ENCODE data around the gene SMPD1.
"Not testable (repeated sequence)": the region's sequence is repeated elsewhere in the genome, so short reads cannot be mapped to it uniquely, and the experiment has no call there.

Gene SMPD1

GRCh38 chr11:6362873-6363678 lies 27.2 kb upstream of the SMPD1 start:
- H3K4me3 Mint-ChIP-seq = no peak overlapping the region
- H3K9me3 Mint-ChIP-seq = no peaks in the 10 kb centered on the region
- H3K27ac Mint-ChIP-seq (ENCODE audit: low read depth) = no peak overlapping the region
- no peaks in the 10 kb centered on the region for H3K4me1 Mint-ChIP-seq
- DNase-seq (ENCODE audit: low spot score in 2 of 2) (peak; percentile 34 to 41), ATAC-seq (replicated peaks; ENCODE audit: extremely low read depth, poor library complexity, severe bottlenecking) (peak; percentile 79)
- H3K36me3 Mint-ChIP-seq (ENCODE audit: insufficient read depth) = no peaks in the 10 kb centered on the region
- no peaks in the 10 kb centered on the region for H3K27me3 Mint-ChIP-seq

GRCh38 chr11:6365659-6366058 lies 24.6 kb upstream of the SMPD1 start:
- Mint-ChIP-seq H3K27ac (ENCODE audit: low read depth) (no peak overlapping the region), H3K36me3 (ENCODE audit: insufficient read depth) (no peaks in the 10 kb centered on the region), H3K27me3 (no peaks in the 10 kb centered on the region), H3K4me3 (no peak overlapping the region), H3K9me3 (no peaks in the 10 kb centered on the region), H3K4me1 (no peaks in the 10 kb centered on the region)
- DNase-seq (ENCODE audit: low spot score in 2 of 2) (no peak), ATAC-seq (replicated peaks; ENCODE audit: extremely low read depth, poor library complexity, severe bottlenecking) (no peak)

- no peak for ATAC-seq (replicated peaks; ENCODE audit: extremely low read depth, poor library complexity, severe bottlenecking)
- no peak overlapping the region for H3K4me3 Mint-ChIP-seq
- DNase-seq (ENCODE audit: low spot score in 2 of 2) = no peak
- no peaks in the 10 kb centered on the region for H3K36me3 Mint-ChIP-seq (ENCODE audit: insufficient read depth)
- no peaks in the 10 kb centered on the region for H3K4me1 Mint-ChIP-seq
- no peaks in the 10 kb centered on the region for H3K27me3 Mint-ChIP-seq
- H3K27ac Mint-ChIP-seq (ENCODE audit: low read depth) = no peak overlapping the region
- H3K9me3 Mint-ChIP-seq = no peaks in the 10 kb centered on the region
Observed at GRCh38 chr11:6371825-6372224, 18.4 kb upstream of the SMPD1 start.

GRCh38 chr11:6377902-6378639 lies 12.2 kb upstream of the SMPD1 start:
- Mint-ChIP-seq H3K4me3 (no peak overlapping the region), H3K27me3 (no peaks in the 10 kb centered on the region), H3K36me3 (ENCODE audit: insufficient read depth) (no peaks in the 10 kb centered on the region), H3K9me3 (no peaks in the 10 kb centered on the region), H3K27ac (ENCODE audit: low read depth) (no peak overlapping the region), H3K4me1 (no peaks in the 10 kb centered on the region)
- ATAC-seq (replicated peaks; ENCODE audit: extremely low read depth, poor library complexity, severe bottlenecking) (no peak), DNase-seq (ENCODE audit: low spot score in 2 of 2) (no peak)

- Mint-ChIP-seq H3K36me3 (ENCODE audit: insufficient read depth) (no peaks in the 10 kb centered on the region), H3K4me3 (no peak overlapping the region)
Observed at GRCh38 chr11:6378640-6378989, 11.7 kb upstream of the SMPD1 start.

GRCh38 chr11:6385046-6385777 lies 5.1 kb upstream of the SMPD1 start:
- DNase-seq (ENCODE audit: low spot score in 2 of 2) (no peak), ATAC-seq (replicated peaks; ENCODE audit: extremely low read depth, poor library complexity, severe bottlenecking) (no peak)
- no peaks in the 10 kb centered on the region for H3K9me3 Mint-ChIP-seq
- peaks cover 18% of the 10 kb centered on the region for H3K4me1 Mint-ChIP-seq
- peaks cover 10% of the 10 kb centered on the region for H3K36me3 Mint-ChIP-seq (ENCODE audit: insufficient read depth)
- H3K27ac Mint-ChIP-seq (ENCODE audit: low read depth) = no peak overlapping the region
- H3K27me3 Mint-ChIP-seq = no peaks in the 10 kb centered on the region
- no peak overlapping the region for H3K4me3 Mint-ChIP-seq

More at GRCh38 chr11:6378640-6378989, 11.7 kb upstream of the SMPD1 start:
- H3K9me3 Mint-ChIP-seq = no peaks in the 10 kb centered on the region
- DNase-seq (ENCODE audit: low spot score in 2 of 2) (no peak), ATAC-seq (replicated peaks; ENCODE audit: extremely low read depth, poor library complexity, severe bottlenecking) (no peak)
- no peak overlapping the region for H3K27ac Mint-ChIP-seq (ENCODE audit: low read depth)
- H3K4me1 Mint-ChIP-seq = no peaks in the 10 kb centered on the region
- H3K27me3 Mint-ChIP-seq = no peaks in the 10 kb centered on the region

GRCh38 chr11:6387811-6388599 lies 2.3 kb upstream of the SMPD1 start:
- Mint-ChIP-seq H3K4me1 (peaks cover 33% of the 10 kb centered on the region), H3K27me3 (no peaks in the 10 kb centered on the region), H3K9me3 (no peaks in the 10 kb centered on the region), H3K27ac (ENCODE audit: low read depth) (no peak overlapping the region), H3K36me3 (ENCODE audit: insufficient read depth) (peaks cover 17% of the 10 kb centered on the region), H3K4me3 (no peak overlapping the region)
- no peak for DNase-seq (ENCODE audit: low spot score in 2 of 2)
- no peak for ATAC-seq (replicated peaks; ENCODE audit: extremely low read depth, poor library complexity, severe bottlenecking)

GRCh38 chr11:6388748-6389147 lies 1.5 kb upstream of the SMPD1 start:
- Mint-ChIP-seq H3K4me1 (peaks cover 40% of the 10 kb centered on the region), H3K4me3 (peak overlapping the region; percentile 87), H3K36me3 (ENCODE audit: insufficient read depth) (peaks cover 19% of the 10 kb centered on the region), H3K27me3 (no peaks in the 10 kb centered on the region), H3K27ac (ENCODE audit: low read depth) (peak overlapping the region; percentile 96), H3K9me3 (no peaks in the 10 kb centered on the region)
- DNase-seq (ENCODE audit: low spot score in 2 of 2) (no peak), ATAC-seq (replicated peaks; ENCODE audit: extremely low read depth, poor library complexity, severe bottlenecking) (no peak)

GRCh38 chr11:6390718-6391469 lies 620 bp downstream of the SMPD1 start:
- peak; percentile 4 for ATAC-seq (replicated peaks; ENCODE audit: extremely low read depth, poor library complexity, severe bottlenecking)
- no peaks in the 10 kb centered on the region for H3K27me3 Mint-ChIP-seq
- no peak for DNase-seq (ENCODE audit: low spot score in 2 of 2)
- H3K9me3 Mint-ChIP-seq = no peaks in the 10 kb centered on the region
- H3K27ac Mint-ChIP-seq (ENCODE audit: low read depth) = peak overlapping the region; percentile 96
- H3K4me1 Mint-ChIP-seq = peaks cover 38% of the 10 kb centered on the region
- peaks cover 19% of the 10 kb centered on the region for H3K36me3 Mint-ChIP-seq (ENCODE audit: insufficient read depth)
- peak overlapping the region; percentile 87 for H3K4me3 Mint-ChIP-seq

- Mint-ChIP-seq H3K4me3 (peak overlapping the region; percentile 87), H3K27ac (ENCODE audit: low read depth) (peak overlapping the region; percentile 77), H3K36me3 (ENCODE audit: insufficient read depth) (peaks cover 17% of the 10 kb centered on the region), H3K4me1 (peaks cover 46% of the 10 kb centered on the region), H3K9me3 (no peaks in the 10 kb centered on the region), H3K27me3 (no peaks in the 10 kb centered on the region)
- ATAC-seq (replicated peaks; ENCODE audit: extremely low read depth, poor library complexity, severe bottlenecking) (no peak), DNase-seq (ENCODE audit: low spot score in 2 of 2) (no peak)
Observed at GRCh38 chr11:6391537-6392134, 1.4 kb downstream of the SMPD1 start.

GRCh38 chr11:6392251-6392650 lies 2.0 kb downstream of the SMPD1 start:
- not testable (repeated sequence) for ATAC-seq (replicated peaks; ENCODE audit: extremely low read depth, poor library complexity, severe bottlenecking); H3K9me3 Mint-ChIP-seq; H3K27me3 Mint-ChIP-seq; DNase-seq (ENCODE audit: low spot score in 2 of 2)
- peak overlapping the region; percentile 77 for H3K27ac Mint-ChIP-seq (ENCODE audit: low read depth)
- H3K4me1 Mint-ChIP-seq = peaks cover 51% of the 10 kb centered on the region
- H3K36me3 Mint-ChIP-seq (ENCODE audit: insufficient read depth) = peaks cover 18% of the 10 kb centered on the region
- peak overlapping the region; percentile 87 for H3K4me3 Mint-ChIP-seq

All from central memory CD8-positive, alpha-beta T cell (primary cell).